GM11168 (cell line): ENCODE data around the gene SLC17A8.

Source experiments
- in situ Hi-C: fragments of 300-500 bp; cut with MboI; formaldehyde crosslinking; loops from one replicate; pipeline ENCODE4 v1.12.0; 2022; ENCODE audit warnings: low sequenced_read_pairs; ENCODE audit not compliant: unreplicated experiment

The SLC17A8 gene

DNA sequence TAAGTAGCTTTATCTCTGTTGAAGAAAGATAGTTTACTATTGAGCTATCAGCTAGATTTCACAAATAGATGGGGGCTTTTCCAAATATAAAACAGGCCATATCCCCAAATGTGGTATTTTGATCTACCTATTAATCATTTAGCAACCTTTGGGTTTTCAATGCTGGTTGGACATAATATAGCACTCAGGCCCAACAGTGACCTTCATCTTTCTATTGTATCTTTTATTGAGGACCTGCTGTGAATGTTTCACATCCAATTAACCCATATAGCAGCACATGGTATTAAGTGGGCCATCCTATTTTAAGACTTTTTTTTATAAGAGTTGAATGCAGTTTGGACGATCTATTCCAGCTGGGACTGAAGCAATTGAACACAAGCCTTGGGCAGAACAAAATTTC lies 106.8 kb downstream of the SLC17A8 start:
- in situ Hi-C loops: no loop called here

DNA sequence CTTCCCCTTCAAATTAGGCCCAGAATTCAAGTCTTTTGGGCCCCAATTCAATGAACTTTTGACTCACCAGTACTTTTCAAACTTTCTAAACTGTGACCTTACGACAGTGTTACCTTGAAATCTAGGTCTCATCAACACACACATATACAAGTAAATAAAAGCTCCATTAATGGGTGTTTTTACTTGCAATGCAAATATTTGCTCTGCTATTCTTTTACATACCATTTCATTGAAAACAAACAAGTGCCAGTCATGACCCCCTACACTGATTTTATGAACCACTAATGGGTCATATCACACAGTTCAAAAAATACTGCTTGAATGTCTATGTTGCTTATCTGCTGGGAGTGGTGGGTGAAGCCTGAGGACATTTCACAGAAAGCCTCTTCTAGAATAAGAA lies 107.7 kb downstream of the SLC17A8 start:
- in situ Hi-C loops: no loop called here

GRCh38 chr12:100468126-100468525 lies 111.3 kb downstream of the SLC17A8 start:
- in situ Hi-C loops: no loop called here
